Measurements from ENCODE around the gene C4B. TPM values are rescaled to one million over a fixed set of nuclear protein-coding genes. Genes with fewer than 3 reads are reported as not detected.

Gene C4B
- total RNA-seq, 2 experiments from 2014 or later = 3.0 to 4.0 TPM

DNA sequence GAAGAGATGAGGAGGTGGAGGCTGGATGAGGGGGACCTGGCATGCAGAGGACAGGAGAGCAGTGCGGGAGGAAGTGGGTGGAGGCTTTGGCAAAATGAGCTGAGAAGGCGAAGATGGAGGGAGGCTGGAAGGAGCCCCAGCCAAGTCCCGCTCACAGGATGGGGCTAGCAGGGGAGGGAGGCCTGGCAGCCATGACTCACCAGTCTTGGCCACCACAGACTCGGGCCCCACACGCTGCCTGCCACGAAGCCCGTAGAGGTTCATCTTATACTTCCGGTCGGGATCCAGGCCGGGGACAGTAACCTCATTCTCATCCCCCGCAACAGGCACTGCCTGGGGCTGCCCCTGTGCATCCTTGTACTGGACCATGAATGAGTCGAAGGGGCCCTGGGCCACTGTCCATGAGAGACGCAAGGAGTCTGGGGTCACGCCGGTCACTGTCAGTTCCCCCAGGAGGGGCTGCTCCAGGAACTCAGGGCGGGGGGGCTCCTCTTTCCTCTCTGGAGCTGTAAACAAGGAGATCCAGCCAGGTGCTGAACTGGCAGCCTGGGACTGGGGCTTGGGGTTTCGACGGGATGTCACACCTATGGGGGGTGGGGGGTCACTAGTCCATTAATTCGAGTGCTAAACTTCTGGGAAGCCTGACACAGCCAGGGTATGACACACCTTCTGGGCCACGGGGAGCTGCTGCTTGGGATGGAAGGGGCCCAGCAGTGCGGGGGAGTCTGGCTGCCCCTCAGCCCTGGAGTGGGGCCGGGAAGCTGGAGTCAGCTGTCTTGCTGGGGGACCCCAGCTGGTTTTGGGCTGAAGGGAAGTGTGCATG is 66.8 kb downstream of the C4B start:
- H3K4me1 Mint-ChIP-seq (ENCODE audit: low read depth) = no peaks in the 10 kb centered on the region
- H3K9me3 Mint-ChIP-seq = no peaks in the 10 kb centered on the region
- Histone ChIP-seq H3K36me3 (ENCODE audit: insufficient read depth, low read length) (no peaks in the 10 kb centered on the region), H3K27me3 (ENCODE audit: control insufficient read depth in 1 of 2, insufficient read depth in 2 of 2, low read length in 2 of 2) (peaks cover 10 to 12% of the 10 kb centered on the region in 2 experiments), H3K27ac (ENCODE audit: low read depth in 1 of 2, low read length in 2 of 2) (no peak overlapping the region), H3K4me1 (ENCODE audit: insufficient read depth, low read length) (no peaks in the 10 kb centered on the region), H3K4me3 (ENCODE audit: low read length) (no peak overlapping the region), H3K9me3 (ENCODE audit: control insufficient read depth in 1 of 2, insufficient read depth in 1 of 2, low read length in 2 of 2) (no peaks in the 10 kb centered on the region)
- ATAC-seq (ENCODE audit: poor library complexity) (no peak), DNase-seq (no peak)
- TF ChIP-seq, protein P1, sequence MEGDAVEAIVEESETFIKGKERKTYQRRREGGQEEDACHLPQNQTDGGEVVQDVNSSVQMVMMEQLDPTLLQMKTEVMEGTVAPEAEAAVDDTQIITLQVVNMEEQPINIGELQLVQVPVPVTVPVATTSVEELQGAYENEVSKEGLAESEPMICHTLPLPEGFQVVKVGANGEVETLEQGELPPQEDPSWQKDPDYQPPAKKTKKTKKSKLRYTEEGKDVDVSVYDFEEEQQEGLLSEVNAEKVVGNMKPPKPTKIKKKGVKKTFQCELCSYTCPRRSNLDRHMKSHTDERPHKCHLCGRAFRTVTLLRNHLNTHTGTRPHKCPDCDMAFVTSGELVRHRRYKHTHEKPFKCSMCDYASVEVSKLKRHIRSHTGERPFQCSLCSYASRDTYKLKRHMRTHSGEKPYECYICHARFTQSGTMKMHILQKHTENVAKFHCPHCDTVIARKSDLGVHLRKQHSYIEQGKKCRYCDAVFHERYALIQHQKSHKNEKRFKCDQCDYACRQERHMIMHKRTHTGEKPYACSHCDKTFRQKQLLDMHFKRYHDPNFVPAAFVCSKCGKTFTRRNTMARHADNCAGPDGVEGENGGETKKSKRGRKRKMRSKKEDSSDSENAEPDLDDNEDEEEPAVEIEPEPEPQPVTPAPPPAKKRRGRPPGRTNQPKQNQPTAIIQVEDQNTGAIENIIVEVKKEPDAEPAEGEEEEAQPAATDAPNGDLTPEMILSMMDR (IDR thresholded peaks at IDR 0.05) = no peak
- intact Hi-C loops (cut with DNase I, micrococcal nuclease) = no loop called here
- peaks cover 17% of the 10 kb centered on the region for H3K27me3 Mint-ChIP-seq
- no peaks in the 10 kb centered on the region for H3K36me3 Mint-ChIP-seq (ENCODE audit: low read depth)
- ChIA-PET POLR2A (no interaction called here), CTCF (interaction anchor here (0.9 kb wide), 1 partner anchor 22 kb away, joined by 3 read pairs; no protein-coding TSS in a partner anchor)
- H3K27ac Mint-ChIP-seq = no peak overlapping the region
- no peak overlapping the region for H3K4me3 Mint-ChIP-seq

DNA sequence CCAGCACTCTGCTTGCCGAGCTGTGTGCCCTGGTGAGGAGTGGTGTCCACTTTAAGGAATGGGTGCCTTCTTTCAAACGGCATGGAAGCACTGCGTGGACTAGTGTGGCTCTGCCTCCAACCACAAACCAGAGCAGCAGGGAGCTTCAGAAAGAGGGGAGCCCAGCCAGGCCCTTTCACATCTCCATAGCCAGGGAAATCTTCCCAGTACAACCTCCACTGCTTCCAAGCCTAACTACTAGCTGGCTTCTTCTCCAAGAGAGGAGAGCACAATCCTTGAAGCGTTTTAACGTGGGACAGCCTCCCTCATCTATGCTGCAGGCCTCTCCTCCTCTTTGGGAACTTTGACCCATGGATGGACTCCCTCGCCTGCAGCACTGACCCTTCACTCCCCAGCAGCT is 67.9 kb downstream of the C4B start:
- peaks cover 17 to 18% of the 10 kb centered on the region in 2 experiments for H3K27me3 ChIP-seq (ENCODE audit: control insufficient read depth in 1 of 2, insufficient read depth in 2 of 2, low read length in 2 of 2)
- no peak overlapping the region for H3K4me3 ChIP-seq (ENCODE audit: low read length)
- no peaks in the 10 kb centered on the region for H3K9me3 ChIP-seq (ENCODE audit: control insufficient read depth in 1 of 2, insufficient read depth in 1 of 2, low read length in 2 of 2)
- TF ChIP-seq, protein P1 (IDR thresholded peaks at IDR 0.05) = no peak
- peaks cover 10% of the 10 kb centered on the region for H3K4me1 ChIP-seq (ENCODE audit: insufficient read depth, low read length)
- H3K9me3 Mint-ChIP-seq = no peaks in the 10 kb centered on the region
- H3K4me3 Mint-ChIP-seq = no peak overlapping the region
- DNase-seq = no peak
- H3K27ac ChIP-seq (ENCODE audit: low read depth in 1 of 2, low read length in 2 of 2) = no peak overlapping the region
- intact Hi-C loops (cut with DNase I, micrococcal nuclease) = no loop called here
- ChIA-PET CTCF (no interaction called here), POLR2A (no interaction called here)
- H3K36me3 ChIP-seq (ENCODE audit: insufficient read depth, low read length) = no peaks in the 10 kb centered on the region
- H3K36me3 Mint-ChIP-seq (ENCODE audit: low read depth) = no peaks in the 10 kb centered on the region
- H3K4me1 Mint-ChIP-seq (ENCODE audit: low read depth) = peaks cover 6% of the 10 kb centered on the region
- ATAC-seq (ENCODE audit: poor library complexity) = no peak
- H3K27ac Mint-ChIP-seq = no peak overlapping the region
- H3K27me3 Mint-ChIP-seq = peaks cover 24% of the 10 kb centered on the region

GRCh38 chr6:32082935-32083334 is 68.3 kb downstream of the C4B start:
- POLR2A ChIA-PET = no interaction called here
- H3K4me3 Mint-ChIP-seq = no peak overlapping the region
- H3K27ac Mint-ChIP-seq = no peak overlapping the region
- Histone ChIP-seq H3K4me3 (ENCODE audit: low read length) (no peak overlapping the region), H3K4me1 (ENCODE audit: insufficient read depth, low read length) (peaks cover 11% of the 10 kb centered on the region), H3K27ac (ENCODE audit: low read depth in 1 of 2, low read length in 2 of 2) (no peak overlapping the region), H3K9me3 (ENCODE audit: control insufficient read depth in 1 of 2, insufficient read depth in 1 of 2, low read length in 2 of 2) (no peaks in the 10 kb centered on the region), H3K27me3 (ENCODE audit: control insufficient read depth in 1 of 2, insufficient read depth in 2 of 2, low read length in 2 of 2) (peaks cover 17 to 18% of the 10 kb centered on the region in 2 experiments), H3K36me3 (ENCODE audit: insufficient read depth, low read length) (no peaks in the 10 kb centered on the region)
- intact Hi-C loops (cut with DNase I, micrococcal nuclease) = no loop called here
- TF ChIP-seq, protein P1 (IDR thresholded peaks at IDR 0.05) = no peak
- CTCF ChIA-PET = no interaction called here
- DNase-seq (no peak), ATAC-seq (ENCODE audit: poor library complexity) (no peak)
- H3K9me3 Mint-ChIP-seq = no peaks in the 10 kb centered on the region
- H3K27me3 Mint-ChIP-seq = peaks cover 24% of the 10 kb centered on the region
- no peaks in the 10 kb centered on the region for H3K36me3 Mint-ChIP-seq (ENCODE audit: low read depth)
- H3K4me1 Mint-ChIP-seq (ENCODE audit: low read depth) = peaks cover 6% of the 10 kb centered on the region
